LNCaP clone FGC (cell line): ENCODE results near the gene ETFBKMT.
A peak's percentile ranks its signal among the peaks of the same experiment; 100 is the strongest.
"Not testable (repeated sequence)": the region's sequence is repeated elsewhere in the genome, so short reads cannot be mapped to it uniquely, and the experiment has no call there.

Experiments used
- DNase-seq: peaks from one replicate; pipeline ENCODE4 v3.0.0-alpha.2; 2011; ENCODE audit warnings: low read depth
- H3K4me3 ChIP-seq: 2 replicates; pipeline ENCODE4 v1.5.1; 2011; ENCODE audit warnings: mild to moderate bottlenecking, low read depth, low read length, control low read depth
- CTCF ChIP-seq: IDR thresholded peaks from 2 replicates; pipeline ENCODE4 v1.5.1; 2012; ENCODE audit warnings: mild to moderate bottlenecking; ENCODE audit not compliant: control insufficient read depth, insufficient read depth; ENCODE audit errors: extremely low read depth

ETFBKMT gene

GRCh38 chr12:31655208-31655607 is 4.3 kb upstream of the ETFBKMT start:
- no peak for TF ChIP-seq CTCF
- DNase-seq, result no peak
- H3K4me3 ChIP-seq, result no peak overlapping the region

- no peak for TF ChIP-seq CTCF
- H3K4me3 ChIP-seq, result no peak overlapping the region
- no peak for DNase-seq
These were observed 3.7 kb upstream of the ETFBKMT start for GRCh38 chr12:31655792-31656191.

- DNase-seq, result no peak
- no peak for TF ChIP-seq CTCF
- peak overlapping the region; percentile 85 for H3K4me3 ChIP-seq
These were observed 909 bp upstream of the ETFBKMT start for GRCh38 chr12:31658471-31659086.

GRCh38 chr12:31662176-31662849 is 2.8 kb downstream of the ETFBKMT start:
- H3K4me3 ChIP-seq, result no peak overlapping the region
- DNase-seq, result no peak
- TF ChIP-seq CTCF, result no peak

GRCh38 chr12:31663576-31663975 is 4.1 kb downstream of the ETFBKMT start:
- no peak overlapping the region for H3K4me3 ChIP-seq
- TF ChIP-seq CTCF, result no peak
- DNase-seq, result no peak

GRCh38 chr12:31664038-31664437 is 4.5 kb downstream of the ETFBKMT start:
- no peak overlapping the region for H3K4me3 ChIP-seq
- DNase-seq, result no peak
- no peak for TF ChIP-seq CTCF

DNA sequence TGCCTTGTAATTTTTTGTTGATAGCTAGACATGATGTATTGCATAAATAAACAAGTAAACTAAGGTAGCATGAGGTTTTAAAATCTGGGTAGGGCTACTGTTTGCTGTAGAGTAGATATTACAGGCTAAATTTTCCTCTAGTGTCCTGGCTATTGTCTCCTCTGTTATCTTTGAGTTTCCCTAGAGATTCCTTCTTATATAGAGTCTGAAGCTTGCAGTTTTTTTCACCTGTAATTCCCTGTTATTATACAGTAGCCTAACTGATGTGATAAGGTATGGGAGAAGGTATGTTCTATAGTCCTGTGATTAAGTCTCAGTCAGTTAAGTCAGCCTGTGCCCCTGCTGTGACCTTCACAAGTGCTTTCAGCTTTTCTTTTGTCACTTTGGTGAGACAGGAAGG is 9.5 kb downstream of the ETFBKMT start:
- no peak for TF ChIP-seq CTCF
- H3K4me3 ChIP-seq, result no peak overlapping the region
- DNase-seq, result no peak

DNA sequence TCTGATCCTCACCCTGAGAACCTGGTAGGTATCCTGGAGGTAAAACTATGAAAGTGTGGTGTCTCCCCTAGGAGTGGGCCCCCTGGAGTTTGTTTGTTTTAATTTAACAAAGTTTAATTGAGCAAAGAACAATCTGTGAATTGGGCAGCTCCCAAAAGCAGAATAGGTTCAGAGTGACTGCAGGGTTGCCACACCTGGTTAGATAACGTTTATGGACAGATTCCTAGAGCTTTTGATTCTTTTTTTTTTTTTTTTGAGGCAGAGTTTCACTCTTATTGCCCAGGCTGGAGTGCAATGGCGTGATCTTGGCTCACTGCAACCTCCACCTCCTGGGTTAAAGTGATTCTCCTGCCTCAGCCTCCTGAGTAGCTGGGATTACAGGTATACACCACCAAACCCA is 10.1 kb downstream of the ETFBKMT start:
- DNase-seq, H3K4me3 ChIP-seq: not testable (repeated sequence)
